NCI-H524 (cell line): ENCODE data around the gene AOAH.

Experiments
- DNase-seq, 2 experiments: peaks; one replicate each; lab custom pipeline; 2025; lab: John Stamatoyannopoulos, UW

The AOAH gene

GRCh38 chr7:36691983-36692382, 32.3 kb downstream of the AOAH start:
- DNase-seq, result no peak

- DNase-seq, result no peak
Observed at GRCh38 chr7:36690514-36691187, 33.6 kb downstream of the AOAH start.

- peak in 1 of 2 experiments; percentile 8 for DNase-seq
Observed at GRCh38 chr7:36690041-36690440, 34.3 kb downstream of the AOAH start.

GRCh38 chr7:36686499-36686898, 37.8 kb downstream of the AOAH start:
- no peak for DNase-seq

GRCh38 chr7:36684954-36685353, 39.3 kb downstream of the AOAH start:
- DNase-seq, result no peak

GRCh38 chr7:36683695-36684357, 40.5 kb downstream of the AOAH start:
- no peak for DNase-seq

- DNase-seq, result no peak
Observed at GRCh38 chr7:36683111-36683510, 41.2 kb downstream of the AOAH start.

- peak in 1 of 2 experiments; percentile 6 for DNase-seq
Observed at GRCh38 chr7:36682102-36682501, 42.2 kb downstream of the AOAH start.

- no peak for DNase-seq
Observed at GRCh38 chr7:36677769-36678437, 46.4 kb downstream of the AOAH start.

GRCh38 chr7:36673703-36674102, 50.6 kb downstream of the AOAH start:
- DNase-seq, result no peak

GRCh38 chr7:36671432-36671829, 52.9 kb downstream of the AOAH start:
- DNase-seq, result no peak

- peak; percentile 55 to 72 for DNase-seq
Observed at GRCh38 chr7:36670585-36671431, 53.5 kb downstream of the AOAH start.

- no peak for DNase-seq
Observed at GRCh38 chr7:36668750-36669149, 55.5 kb downstream of the AOAH start.

- no peak for DNase-seq
Observed at GRCh38 chr7:36668080-36668479, 56.2 kb downstream of the AOAH start.

GRCh38 chr7:36667007-36667745, 57.1 kb downstream of the AOAH start:
- no peak for DNase-seq

- DNase-seq, result no peak
Observed at GRCh38 chr7:36663481-36663880, 60.8 kb downstream of the AOAH start.

- DNase-seq, result no peak
Observed at GRCh38 chr7:36661135-36661840, 63.0 kb downstream of the AOAH start.

- DNase-seq, result no peak
Observed at GRCh38 chr7:36659638-36660341, 64.5 kb downstream of the AOAH start.

GRCh38 chr7:36659172-36659516, 65.2 kb downstream of the AOAH start:
- no peak for DNase-seq
